Measurements from ENCODE around the gene PNPLA7. TPM values are rescaled to one million over a fixed set of nuclear protein-coding genes. Genes with fewer than 3 reads are reported as not detected.
A peak's percentile ranks its signal among the peaks of the same experiment; 100 is the strongest.

Gene PNPLA7
- total RNA-seq, 4 donors from 2014 or later, result 12.2 to 97.0 (median 33.3) TPM

DNA sequence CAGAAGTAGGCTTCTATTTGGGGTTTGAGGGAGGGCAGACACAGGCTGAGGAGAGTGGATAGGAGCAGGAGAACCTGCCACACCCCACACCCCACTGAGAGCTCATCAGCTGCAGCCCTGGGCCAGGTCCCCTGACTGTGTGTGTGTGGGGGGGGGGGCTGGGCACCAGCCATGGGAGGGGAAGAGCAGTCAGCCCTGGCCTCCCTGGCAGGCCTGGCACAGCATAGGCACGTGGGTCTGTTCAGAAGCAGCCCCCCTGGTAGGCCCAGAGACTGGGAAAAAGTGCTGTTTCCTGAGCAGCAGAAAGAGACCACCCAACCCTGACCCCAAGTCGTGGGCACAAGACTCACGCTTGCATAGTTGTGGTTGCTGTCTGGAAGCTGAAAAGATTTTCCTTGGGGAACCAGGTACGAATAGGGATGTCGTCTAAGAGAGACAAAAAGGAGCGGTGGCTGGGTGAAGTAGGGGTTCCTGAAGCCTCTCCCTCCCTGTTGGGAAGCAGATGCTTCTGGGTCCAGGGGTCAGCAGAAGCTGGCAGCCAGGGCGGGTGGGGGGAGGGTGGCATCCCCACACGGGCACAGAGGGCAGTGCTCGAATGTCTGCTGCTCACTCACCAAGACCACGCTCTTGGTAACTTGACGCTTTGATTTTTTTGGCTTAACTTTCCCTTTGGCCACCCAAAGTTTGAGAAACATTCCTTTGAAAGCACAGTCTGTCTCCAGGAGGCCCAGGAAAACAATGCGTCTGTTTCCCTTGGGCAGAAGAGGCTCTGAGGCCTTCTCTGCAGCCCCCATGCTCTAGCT, 93.9 kb downstream of the PNPLA7 start:
- H3K9me3 ChIP-seq, result no peaks in the 10 kb centered on the region
- H3K36me3 ChIP-seq, result peaks cover 22% of the 10 kb centered on the region
- TF ChIP-seq, protein P1, sequence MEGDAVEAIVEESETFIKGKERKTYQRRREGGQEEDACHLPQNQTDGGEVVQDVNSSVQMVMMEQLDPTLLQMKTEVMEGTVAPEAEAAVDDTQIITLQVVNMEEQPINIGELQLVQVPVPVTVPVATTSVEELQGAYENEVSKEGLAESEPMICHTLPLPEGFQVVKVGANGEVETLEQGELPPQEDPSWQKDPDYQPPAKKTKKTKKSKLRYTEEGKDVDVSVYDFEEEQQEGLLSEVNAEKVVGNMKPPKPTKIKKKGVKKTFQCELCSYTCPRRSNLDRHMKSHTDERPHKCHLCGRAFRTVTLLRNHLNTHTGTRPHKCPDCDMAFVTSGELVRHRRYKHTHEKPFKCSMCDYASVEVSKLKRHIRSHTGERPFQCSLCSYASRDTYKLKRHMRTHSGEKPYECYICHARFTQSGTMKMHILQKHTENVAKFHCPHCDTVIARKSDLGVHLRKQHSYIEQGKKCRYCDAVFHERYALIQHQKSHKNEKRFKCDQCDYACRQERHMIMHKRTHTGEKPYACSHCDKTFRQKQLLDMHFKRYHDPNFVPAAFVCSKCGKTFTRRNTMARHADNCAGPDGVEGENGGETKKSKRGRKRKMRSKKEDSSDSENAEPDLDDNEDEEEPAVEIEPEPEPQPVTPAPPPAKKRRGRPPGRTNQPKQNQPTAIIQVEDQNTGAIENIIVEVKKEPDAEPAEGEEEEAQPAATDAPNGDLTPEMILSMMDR (IDR thresholded peaks at IDR 0.05), result no peak
- TF ChIP-seq POLR2A (IDR thresholded peaks at IDR 0.05), result no peak
- no peak for TF ChIP-seq EP300 (IDR thresholded peaks at IDR 0.05)
- TF ChIP-seq POLR2AphosphoS5 (IDR thresholded peaks at IDR 0.05), result no peak
- H3K4me3 ChIP-seq, result no peak overlapping the region
- WGBS, result 82% methylated on average over 12 of the region's 12 CpGs
- no peak overlapping the region for H3K27ac ChIP-seq
- peaks cover 58% of the 10 kb centered on the region for H3K4me1 ChIP-seq
- peak in 1 of 2 donors; percentile 58 for DNase-seq (ENCODE audit: low spot score in 2 of 2)
- no peaks in the 10 kb centered on the region for H3K27me3 ChIP-seq

DNA sequence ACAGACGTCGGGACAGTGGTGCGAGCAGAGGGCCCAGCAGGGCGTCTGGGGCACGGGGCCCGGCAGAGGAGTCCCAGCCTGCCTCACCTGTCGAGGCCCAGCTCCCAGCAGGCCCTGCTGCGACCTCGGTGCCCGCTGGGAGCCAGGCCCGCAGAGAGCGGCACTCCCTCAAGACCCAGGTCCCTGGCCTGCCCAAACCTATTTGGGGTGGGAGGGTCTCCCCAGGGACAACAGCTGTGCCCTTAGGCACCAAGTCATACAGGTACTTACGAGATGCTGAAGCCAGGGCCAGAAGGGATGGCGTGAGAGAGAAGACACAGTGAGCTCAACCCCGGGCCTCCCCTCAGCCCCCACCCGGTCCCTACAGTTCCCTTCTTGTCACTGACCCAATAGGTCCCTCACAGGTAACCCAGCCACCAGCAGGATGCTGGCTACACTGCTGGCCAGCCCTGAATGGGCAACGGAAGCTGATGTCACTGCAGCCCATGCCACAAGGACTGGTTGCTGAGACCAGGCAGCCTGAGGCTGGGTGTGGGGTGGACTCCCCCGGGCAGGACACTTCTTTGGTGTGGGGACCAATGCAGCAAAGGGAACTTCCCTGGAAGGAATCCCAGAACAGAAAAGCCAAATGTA, 94.7 kb downstream of the PNPLA7 start:
- H3K4me1 ChIP-seq, result peaks cover 58% of the 10 kb centered on the region
- no peak overlapping the region for H3K27ac ChIP-seq
- 78% methylated on average over 5 of the region's 18 CpGs for WGBS
- no peaks in the 10 kb centered on the region for H3K9me3 ChIP-seq
- H3K36me3 ChIP-seq, result peaks cover 22% of the 10 kb centered on the region
- no peak overlapping the region for H3K4me3 ChIP-seq
- DNase-seq (ENCODE audit: low spot score in 2 of 2), result peak in 1 of 2 donors; percentile 75
- H3K27me3 ChIP-seq, result no peaks in the 10 kb centered on the region
- no peak for TF ChIP-seq EP300 (IDR thresholded peaks at IDR 0.05)
- TF ChIP-seq, protein P1 (IDR thresholded peaks at IDR 0.05), result no peak
- no peak for TF ChIP-seq POLR2A (IDR thresholded peaks at IDR 0.05)
- no peak for TF ChIP-seq POLR2AphosphoS5 (IDR thresholded peaks at IDR 0.05)

DNA sequence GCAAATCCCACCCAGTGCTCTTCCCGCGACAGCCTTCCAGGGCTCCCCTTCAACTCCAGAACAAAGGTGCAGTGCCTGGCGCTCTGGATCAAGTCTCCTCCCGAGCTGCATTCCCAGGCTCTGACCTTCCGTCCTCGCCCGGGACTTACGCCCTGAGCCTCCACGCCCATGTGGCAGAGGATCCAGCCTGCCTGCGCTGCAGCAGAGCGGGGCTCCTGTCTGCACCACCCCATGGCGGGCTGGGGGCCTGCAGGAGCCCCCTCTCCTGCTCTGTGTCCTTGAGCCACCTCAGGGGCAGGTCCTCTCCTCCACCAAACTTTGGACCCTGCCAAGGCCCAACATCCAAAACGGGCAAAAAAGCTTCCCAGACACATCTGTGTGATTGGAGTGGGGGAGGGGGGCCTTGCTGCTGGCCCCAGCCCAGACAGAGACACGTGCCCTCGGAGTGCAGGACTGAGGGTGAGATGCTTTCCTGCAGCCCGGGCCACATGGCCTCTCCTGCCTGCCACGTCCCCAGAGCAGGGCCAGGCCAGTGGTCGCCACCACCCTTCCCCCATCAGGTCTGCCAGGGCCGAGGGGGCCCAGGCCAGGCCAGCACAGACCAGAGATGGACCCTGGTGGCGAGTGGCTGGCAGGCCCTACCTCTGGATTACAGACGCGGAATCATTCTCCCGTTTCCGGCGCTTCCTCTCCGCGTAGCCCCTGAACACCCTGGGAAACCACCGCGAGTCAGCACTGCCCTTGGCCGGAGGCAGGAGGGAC, 95.4 kb downstream of the PNPLA7 start:
- Histone ChIP-seq H3K27me3 (no peaks in the 10 kb centered on the region), H3K9me3 (no peaks in the 10 kb centered on the region), H3K4me3 (peak overlapping the region; percentile 60), H3K27ac (peak overlapping the region; percentile 82), H3K36me3 (peaks cover 26% of the 10 kb centered on the region), H3K4me1 (peaks cover 52% of the 10 kb centered on the region)
- WGBS, result 66% methylated on average over 7 of the region's 30 CpGs
- peak in 1 of 2 donors; percentile 79 for DNase-seq (ENCODE audit: low spot score in 2 of 2)
- TF ChIP-seq POLR2A (IDR thresholded peaks at IDR 0.05) (no peak), POLR2AphosphoS5 (IDR thresholded peaks at IDR 0.05) (no peak), EP300 (IDR thresholded peaks at IDR 0.05) (no peak)
- TF ChIP-seq, protein P1 (IDR thresholded peaks at IDR 0.05), result no peak

DNA sequence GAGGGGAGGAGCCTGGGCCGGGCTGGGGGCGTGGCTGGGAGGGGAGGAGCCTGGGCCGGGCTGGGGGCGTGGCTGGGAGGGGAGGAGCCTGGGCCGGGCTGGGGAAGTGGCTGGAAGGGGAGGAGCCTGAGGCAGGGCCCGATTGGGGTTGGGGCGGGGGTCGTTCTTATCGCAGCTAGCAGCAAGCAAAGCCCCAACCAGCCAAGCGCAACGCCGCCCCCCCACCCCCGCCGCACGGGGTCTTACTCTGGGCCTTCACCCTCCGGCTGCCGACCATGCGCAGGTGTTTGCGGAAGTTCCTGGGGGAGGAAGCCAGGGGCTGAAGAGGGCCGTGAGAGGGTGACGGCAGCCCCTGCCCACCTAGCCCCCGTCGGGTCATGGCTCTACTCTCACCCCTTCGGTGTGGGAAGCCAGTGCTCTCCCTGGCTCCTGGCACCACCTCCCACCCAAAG, 96.0 kb downstream of the PNPLA7 start:
- H3K36me3 ChIP-seq, result peaks cover 32% of the 10 kb centered on the region
- 20% methylated on average over 7 of the region's 24 CpGs for WGBS
- peaks cover 46% of the 10 kb centered on the region for H3K4me1 ChIP-seq
- no peaks in the 10 kb centered on the region for H3K27me3 ChIP-seq
- H3K27ac ChIP-seq, result peak overlapping the region; percentile 82
- peak overlapping the region; percentile 60 for H3K4me3 ChIP-seq
- DNase-seq (ENCODE audit: low spot score in 2 of 2), result peak in 1 of 2 donors; percentile 92
- no peak for TF ChIP-seq POLR2A (IDR thresholded peaks at IDR 0.05)
- no peak for TF ChIP-seq POLR2AphosphoS5 (IDR thresholded peaks at IDR 0.05)
- TF ChIP-seq EP300 (IDR thresholded peaks at IDR 0.05), result no peak
- TF ChIP-seq, protein P1 (IDR thresholded peaks at IDR 0.05), result no peak
- H3K9me3 ChIP-seq, result no peaks in the 10 kb centered on the region

All from suprapubic skin (tissue), 4 donors.